HUES48 (cell line): ENCODE data around the gene LAMA2.

ENCODE experiments used
- H3K27ac ChIP-seq: one replicate; pipeline ENCODE4 v1.7.0; 2013; ENCODE audit warnings: low read depth, low read length, inconsistent platforms
- H3K27me3 ChIP-seq: 2 replicates; pipeline ENCODE4 v1.6.1; 2013; ENCODE audit warnings: mild to moderate bottlenecking, low read length; ENCODE audit not compliant: control insufficient read depth, insufficient read depth
- H3K36me3 ChIP-seq: 2 replicates; pipeline ENCODE4 v1.6.1; 2013; ENCODE audit warnings: low read length; ENCODE audit not compliant: control insufficient read depth, insufficient read depth
- H3K4me1 ChIP-seq: 2 replicates; pipeline ENCODE4 v1.6.1; 2013; ENCODE audit warnings: mild to moderate bottlenecking, low read length; ENCODE audit not compliant: control insufficient read depth, insufficient read depth
- H3K4me3 ChIP-seq: 2 replicates; pipeline ENCODE4 v1.5.1; 2013; ENCODE audit warnings: mild to moderate bottlenecking, low read depth, low read length
- H3K9ac ChIP-seq: 2 replicates; pipeline ENCODE4 v1.6.1; 2013; ENCODE audit warnings: mild to moderate bottlenecking, low read depth, low read length, moderate library complexity
- H3K9me3 ChIP-seq: 2 replicates; pipeline ENCODE4 v1.6.1; 2013; ENCODE audit warnings: low read length; ENCODE audit not compliant: control insufficient read depth, insufficient read depth

Gene LAMA2

DNA sequence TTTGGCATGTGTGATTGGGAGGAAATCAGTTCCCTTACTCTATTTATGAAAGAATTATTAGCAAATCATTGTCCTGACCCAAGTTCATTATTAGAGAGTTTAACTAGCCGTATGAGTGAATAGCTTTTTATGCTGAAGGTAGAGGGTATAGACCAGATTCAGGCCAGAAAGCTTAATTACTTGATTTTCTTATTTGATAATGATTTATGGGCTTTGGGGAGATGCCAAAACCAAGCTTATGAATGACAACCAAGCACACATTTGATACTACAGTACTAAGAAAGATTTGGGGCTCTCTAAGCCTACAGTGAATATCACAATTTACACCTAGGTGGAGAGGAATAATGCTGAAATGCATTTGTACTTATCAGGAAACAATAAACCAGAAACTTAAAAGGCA is 633.8 kb downstream of the LAMA2 start:
- Histone ChIP-seq H3K36me3 (no peaks in the 10 kb centered on the region), H3K4me1 (no peaks in the 10 kb centered on the region), H3K4me3 (no peak overlapping the region), H3K27me3 (no peaks in the 10 kb centered on the region), H3K9me3 (no peaks in the 10 kb centered on the region), H3K27ac (no peak overlapping the region), H3K9ac (no peak overlapping the region)

GRCh38 chr6:129517288-129517687 is 634.4 kb downstream of the LAMA2 start:
- H3K4me3 ChIP-seq, result no peak overlapping the region
- H3K9ac ChIP-seq, result no peak overlapping the region
- H3K27ac ChIP-seq, result no peak overlapping the region
- no peaks in the 10 kb centered on the region for H3K9me3 ChIP-seq
- no peaks in the 10 kb centered on the region for H3K27me3 ChIP-seq
- H3K36me3 ChIP-seq, result no peaks in the 10 kb centered on the region
- no peaks in the 10 kb centered on the region for H3K4me1 ChIP-seq

GRCh38 chr6:129519750-129520149 is 636.8 kb downstream of the LAMA2 start:
- Histone ChIP-seq H3K36me3 (no peaks in the 10 kb centered on the region), H3K9me3 (no peaks in the 10 kb centered on the region), H3K4me1 (no peaks in the 10 kb centered on the region), H3K9ac (no peak overlapping the region), H3K27ac (no peak overlapping the region), H3K27me3 (no peaks in the 10 kb centered on the region), H3K4me3 (no peak overlapping the region)

DNA sequence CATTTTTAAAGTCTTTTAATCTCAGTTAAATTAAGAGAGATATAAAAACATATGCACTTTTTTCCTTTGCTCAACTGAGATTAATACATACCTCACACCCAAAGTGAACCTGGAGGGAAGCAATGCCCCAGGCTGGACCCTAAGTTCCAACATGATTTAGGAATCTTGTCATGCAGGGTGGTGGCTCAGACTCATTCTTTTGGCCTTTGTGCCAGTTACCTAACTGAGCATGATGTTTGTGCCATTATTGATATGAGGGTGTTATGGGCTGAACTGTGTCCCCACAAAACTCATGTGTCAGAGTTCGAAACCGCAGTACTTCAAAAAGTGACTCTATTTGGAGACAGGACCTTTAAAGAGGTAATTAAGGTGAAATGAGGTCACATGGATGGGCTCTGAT is 639.0 kb downstream of the LAMA2 start:
- H3K36me3 ChIP-seq, result no peaks in the 10 kb centered on the region
- H3K9ac ChIP-seq, result no peak overlapping the region
- no peak overlapping the region for H3K27ac ChIP-seq
- no peaks in the 10 kb centered on the region for H3K9me3 ChIP-seq
- no peak overlapping the region for H3K4me3 ChIP-seq
- H3K27me3 ChIP-seq, result no peaks in the 10 kb centered on the region
- H3K4me1 ChIP-seq, result no peaks in the 10 kb centered on the region

- no peaks in the 10 kb centered on the region for H3K9me3 ChIP-seq
Measured at GRCh38 chr6:129523816-129524215, 640.9 kb downstream of the LAMA2 start.

DNA sequence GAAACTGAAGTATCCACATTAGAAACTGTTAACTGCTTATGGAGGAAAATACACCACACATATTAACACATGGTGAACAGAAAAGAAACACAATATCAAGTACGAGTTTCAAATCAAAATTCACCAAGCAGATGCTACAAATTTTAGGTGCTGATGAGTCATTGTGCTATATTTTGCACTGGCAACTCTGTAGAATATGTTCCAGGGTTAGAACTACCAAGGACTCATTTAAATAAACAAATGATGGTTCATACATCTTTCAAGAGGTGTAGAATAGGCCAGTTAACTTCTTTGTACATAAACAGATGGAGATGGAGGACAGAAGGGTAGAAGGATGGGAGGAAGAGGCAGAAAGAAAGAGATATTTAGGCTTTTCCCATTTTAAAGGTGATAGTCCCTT is 642.1 kb downstream of the LAMA2 start:
- Histone ChIP-seq H3K9ac (no peak overlapping the region), H3K36me3 (no peaks in the 10 kb centered on the region), H3K9me3 (no peaks in the 10 kb centered on the region), H3K27ac (no peak overlapping the region), H3K4me1 (no peaks in the 10 kb centered on the region), H3K4me3 (no peak overlapping the region), H3K27me3 (no peaks in the 10 kb centered on the region)

More at GRCh38 chr6:129523816-129524215, 640.9 kb downstream of the LAMA2 start:
- no peak overlapping the region for H3K9ac ChIP-seq
- no peak overlapping the region for H3K27ac ChIP-seq
- no peaks in the 10 kb centered on the region for H3K27me3 ChIP-seq
- H3K4me1 ChIP-seq, result no peaks in the 10 kb centered on the region
- H3K36me3 ChIP-seq, result no peaks in the 10 kb centered on the region
- H3K4me3 ChIP-seq, result no peak overlapping the region

- Histone ChIP-seq H3K4me1 (no peaks in the 10 kb centered on the region), H3K27ac (no peak overlapping the region), H3K9me3 (no peaks in the 10 kb centered on the region), H3K4me3 (no peak overlapping the region), H3K36me3 (no peaks in the 10 kb centered on the region), H3K27me3 (no peaks in the 10 kb centered on the region), H3K9ac (no peak overlapping the region)
Measured at GRCh38 chr6:129534926-129535325, 652.0 kb downstream of the LAMA2 start.

GRCh38 chr6:129536271-129536670 is 653.3 kb downstream of the LAMA2 start:
- H3K4me3 ChIP-seq, result no peak overlapping the region

GRCh38 chr6:129539032-129539431 is 656.1 kb downstream of the LAMA2 start:
- H3K36me3 ChIP-seq, result no peaks in the 10 kb centered on the region
- H3K9me3 ChIP-seq, result no peaks in the 10 kb centered on the region
- H3K9ac ChIP-seq, result no peak overlapping the region
- H3K27me3 ChIP-seq, result no peaks in the 10 kb centered on the region
- no peak overlapping the region for H3K27ac ChIP-seq
- no peaks in the 10 kb centered on the region for H3K4me1 ChIP-seq
- H3K4me3 ChIP-seq, result no peak overlapping the region

More at GRCh38 chr6:129536271-129536670, 653.3 kb downstream of the LAMA2 start:
- no peaks in the 10 kb centered on the region for H3K9me3 ChIP-seq
- no peaks in the 10 kb centered on the region for H3K36me3 ChIP-seq
- H3K27ac ChIP-seq, result no peak overlapping the region
- no peak overlapping the region for H3K9ac ChIP-seq
- H3K27me3 ChIP-seq, result no peaks in the 10 kb centered on the region
- H3K4me1 ChIP-seq, result no peaks in the 10 kb centered on the region

DNA sequence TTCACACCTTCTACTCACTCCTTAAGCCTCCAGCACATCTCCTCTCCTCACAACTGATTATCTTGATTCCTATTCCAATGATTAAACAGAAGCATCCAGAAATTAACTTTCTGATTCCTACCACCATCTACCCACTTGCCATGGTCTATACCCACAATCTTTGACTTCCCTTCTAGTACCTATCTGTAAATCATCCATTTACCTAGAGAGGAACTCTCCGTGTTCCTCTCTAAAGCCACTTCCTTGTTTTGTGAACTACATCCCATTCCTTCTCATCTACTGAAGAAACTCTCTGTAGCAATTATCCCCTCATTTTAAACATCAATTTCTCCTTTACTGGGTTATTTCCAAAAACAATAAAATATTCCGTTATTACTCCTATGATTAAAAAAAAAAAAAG is 659.8 kb downstream of the LAMA2 start:
- Histone ChIP-seq H3K27me3 (no peaks in the 10 kb centered on the region), H3K36me3 (no peaks in the 10 kb centered on the region), H3K9me3 (no peaks in the 10 kb centered on the region), H3K4me3 (no peak overlapping the region), H3K4me1 (no peaks in the 10 kb centered on the region), H3K9ac (no peak overlapping the region), H3K27ac (no peak overlapping the region)

- H3K27ac ChIP-seq, result no peak overlapping the region
- no peaks in the 10 kb centered on the region for H3K4me1 ChIP-seq
- H3K4me3 ChIP-seq, result no peak overlapping the region
- no peak overlapping the region for H3K9ac ChIP-seq
- no peaks in the 10 kb centered on the region for H3K9me3 ChIP-seq
- H3K27me3 ChIP-seq, result no peaks in the 10 kb centered on the region
- H3K36me3 ChIP-seq, result no peaks in the 10 kb centered on the region
Measured at GRCh38 chr6:129543981-129544380, 661.0 kb downstream of the LAMA2 start.
